ENCODE data around the gene TCEAL4. TPM values are rescaled to one million over a fixed set of nuclear protein-coding genes. Genes with fewer than 3 reads are reported as not detected.

TCEAL4 gene
- total RNA-seq, 1 experiment from 2014 or later: 68.0 TPM

GRCh38 chrX:103538728-103539127 is 46.6 kb upstream of the TCEAL4 start:
- DNase-seq: no peak
- no peaks in the 10 kb centered on the region for H3K36me3 Mint-ChIP-seq (ENCODE audit: insufficient read depth, unreplicated experiment)
- H3K27ac Mint-ChIP-seq (ENCODE audit: unreplicated experiment): no peak overlapping the region
- H3K9me3 Mint-ChIP-seq (ENCODE audit: low read depth, unreplicated experiment): no peaks in the 10 kb centered on the region
- CTCF ChIA-PET: no interaction called here
- H3K27me3 Mint-ChIP-seq (ENCODE audit: unreplicated experiment): no peaks in the 10 kb centered on the region
- H3K4me3 Mint-ChIP-seq (ENCODE audit: low read depth, unreplicated experiment): no peak overlapping the region
- no peak for TF ChIP-seq CTCF (IDR thresholded peaks at IDR 0.05; ENCODE audit: unreplicated experiment)
- BruUV-seq (replicated peaks): no TSS peak
- intact Hi-C loops (cut with micrococcal nuclease; ENCODE audit: unreplicated experiment): no loop called here
- H3K4me1 Mint-ChIP-seq (ENCODE audit: low read depth, unreplicated experiment): no peaks in the 10 kb centered on the region

DNA sequence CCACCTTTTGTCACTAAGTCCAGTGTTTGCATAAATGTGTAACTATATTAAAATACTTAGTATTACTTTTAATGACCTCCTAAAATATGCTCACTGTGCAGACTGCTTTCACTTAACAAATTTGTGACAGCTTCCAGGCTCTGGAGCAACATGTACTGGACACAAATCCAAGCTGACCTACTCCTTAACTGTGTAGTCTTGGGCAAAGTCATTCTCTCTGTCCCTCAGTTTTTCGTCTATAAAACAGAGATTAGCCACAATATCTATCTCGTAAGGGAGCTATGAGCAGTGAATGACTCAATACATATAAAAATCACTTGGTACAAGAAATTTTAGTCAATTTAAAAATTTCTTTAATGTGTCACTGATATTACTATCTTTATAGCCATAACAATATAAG is 45.6 kb upstream of the TCEAL4 start:
- no peaks in the 10 kb centered on the region for H3K36me3 Mint-ChIP-seq (ENCODE audit: insufficient read depth, unreplicated experiment)
- no peak overlapping the region for H3K27ac Mint-ChIP-seq (ENCODE audit: unreplicated experiment)
- CTCF ChIA-PET: no interaction called here
- no peaks in the 10 kb centered on the region for H3K9me3 Mint-ChIP-seq (ENCODE audit: low read depth, unreplicated experiment)
- H3K4me3 Mint-ChIP-seq (ENCODE audit: low read depth, unreplicated experiment): no peak overlapping the region
- intact Hi-C loops (cut with micrococcal nuclease; ENCODE audit: unreplicated experiment): no loop called here
- BruUV-seq (replicated peaks): no TSS peak
- H3K27me3 Mint-ChIP-seq (ENCODE audit: unreplicated experiment): no peaks in the 10 kb centered on the region
- H3K4me1 Mint-ChIP-seq (ENCODE audit: low read depth, unreplicated experiment): no peaks in the 10 kb centered on the region
- no peak for TF ChIP-seq CTCF (IDR thresholded peaks at IDR 0.05; ENCODE audit: unreplicated experiment)
- DNase-seq: no peak

- intact Hi-C loops (cut with micrococcal nuclease; ENCODE audit: unreplicated experiment): no loop called here
- CTCF ChIA-PET: no interaction called here
- H3K4me3 Mint-ChIP-seq (ENCODE audit: low read depth, unreplicated experiment): no peak overlapping the region
- no peak for DNase-seq
- H3K36me3 Mint-ChIP-seq (ENCODE audit: insufficient read depth, unreplicated experiment): no peaks in the 10 kb centered on the region
- no peaks in the 10 kb centered on the region for H3K9me3 Mint-ChIP-seq (ENCODE audit: low read depth, unreplicated experiment)
- no peaks in the 10 kb centered on the region for H3K4me1 Mint-ChIP-seq (ENCODE audit: low read depth, unreplicated experiment)
- no peak for TF ChIP-seq CTCF (IDR thresholded peaks at IDR 0.05; ENCODE audit: unreplicated experiment)
- H3K27me3 Mint-ChIP-seq (ENCODE audit: unreplicated experiment): no peaks in the 10 kb centered on the region
- no TSS peak for BruUV-seq (replicated peaks)
- H3K27ac Mint-ChIP-seq (ENCODE audit: unreplicated experiment): no peak overlapping the region
Measured at GRCh38 chrX:103540145-103540544, 45.2 kb upstream of the TCEAL4 start.

- Mint-ChIP-seq H3K4me1 (ENCODE audit: low read depth, unreplicated experiment) (peaks cover 12% of the 10 kb centered on the region), H3K9me3 (ENCODE audit: low read depth, unreplicated experiment) (no peaks in the 10 kb centered on the region), H3K36me3 (ENCODE audit: insufficient read depth, unreplicated experiment) (peaks cover 3% of the 10 kb centered on the region), H3K4me3 (ENCODE audit: low read depth, unreplicated experiment) (no peak overlapping the region), H3K27me3 (ENCODE audit: unreplicated experiment) (no peaks in the 10 kb centered on the region), H3K27ac (ENCODE audit: unreplicated experiment) (no peak overlapping the region)
- no TSS peak for BruUV-seq (replicated peaks)
- intact Hi-C loops (cut with micrococcal nuclease; ENCODE audit: unreplicated experiment): no loop called here
- TF ChIP-seq CTCF (IDR thresholded peaks at IDR 0.05; ENCODE audit: unreplicated experiment): no peak
- CTCF ChIA-PET: no interaction called here
- no peak for DNase-seq
Measured at GRCh38 chrX:103549916-103550315, 35.4 kb upstream of the TCEAL4 start.

Data from Calu3 (cell line).